SH-SY5Y (cell line): ENCODE measurements around the gene YIF1B.

Experiments
- GATA2 ChIP-seq: IDR thresholded peaks from 2 replicates; pipeline ENCODE4 v1.6.1; 2011; ENCODE audit warnings: mild to moderate bottlenecking, low read depth, low read length
- GATA3 ChIP-seq: IDR thresholded peaks from 2 replicates; pipeline ENCODE4 v1.6.1; 2011; ENCODE audit warnings: low read depth, mild to moderate bottlenecking, low read length, moderate library complexity

DNA sequence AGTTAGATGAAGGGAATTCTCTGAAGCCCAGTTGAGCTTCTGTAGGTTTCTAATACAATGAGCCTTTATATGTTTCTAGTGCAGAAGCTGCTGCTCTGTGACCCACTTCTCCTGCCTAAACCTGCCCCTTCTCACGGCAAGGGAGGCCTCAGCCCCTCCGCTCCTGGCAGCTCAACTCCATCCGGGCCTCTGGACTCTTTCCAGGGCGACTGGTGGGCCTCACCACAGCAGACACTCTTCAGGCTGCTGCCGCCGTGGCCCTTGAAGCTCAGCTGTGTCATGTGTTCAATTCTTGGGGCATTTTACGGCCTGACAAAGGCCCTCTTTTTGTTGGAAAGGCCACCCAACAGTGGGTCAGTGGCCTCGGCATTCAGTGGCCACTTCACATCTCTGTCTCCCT is 21.7 kb downstream of the YIF1B start:
- no peak for TF ChIP-seq GATA2
- TF ChIP-seq GATA3: no peak
